ENCODE measurements around the gene LMF1.

The LMF1 gene

GRCh38 chr16:929227-930073 lies 41.3 kb downstream of the LMF1 start:
- no peak for DNase-seq (ENCODE audit: low read depth in 3 of 3)

GRCh38 chr16:928526-928925 lies 42.3 kb downstream of the LMF1 start:
- DNase-seq (ENCODE audit: low read depth in 3 of 3) = no peak

- no peak for DNase-seq (ENCODE audit: low read depth in 3 of 3)
Observed at GRCh38 chr16:927931-928330, 42.9 kb downstream of the LMF1 start.

- DNase-seq (ENCODE audit: low read depth in 3 of 3) = no peak
Observed at GRCh38 chr16:927406-927805, 43.4 kb downstream of the LMF1 start.

- DNase-seq (ENCODE audit: low read depth in 3 of 3) = no peak
Observed at GRCh38 chr16:926715-927114, 44.1 kb downstream of the LMF1 start.

GRCh38 chr16:924806-925205 lies 46.0 kb downstream of the LMF1 start:
- no peak for DNase-seq (ENCODE audit: low read depth in 3 of 3)

GRCh38 chr16:924063-924462 lies 46.7 kb downstream of the LMF1 start:
- no peak for DNase-seq (ENCODE audit: low read depth in 3 of 3)

GRCh38 chr16:923184-923583 lies 47.6 kb downstream of the LMF1 start:
- DNase-seq (ENCODE audit: low read depth in 3 of 3) = no peak

GRCh38 chr16:922051-922450 lies 48.7 kb downstream of the LMF1 start:
- DNase-seq (ENCODE audit: low read depth in 3 of 3) = no peak

GRCh38 chr16:921321-921905 lies 49.4 kb downstream of the LMF1 start:
- no peak for DNase-seq (ENCODE audit: low read depth in 3 of 3)

GRCh38 chr16:920717-921116 lies 50.1 kb downstream of the LMF1 start:
- DNase-seq (ENCODE audit: low read depth in 3 of 3) = no peak

GRCh38 chr16:920051-920681 lies 50.6 kb downstream of the LMF1 start:
- no peak for DNase-seq (ENCODE audit: low read depth in 3 of 3)

- DNase-seq (ENCODE audit: low read depth in 3 of 3) = no peak
Observed at GRCh38 chr16:919658-920050, 51.1 kb downstream of the LMF1 start.

- no peak for DNase-seq (ENCODE audit: low read depth in 3 of 3)
Observed at GRCh38 chr16:918741-919657, 51.8 kb downstream of the LMF1 start.

- no peak for DNase-seq (ENCODE audit: low read depth in 3 of 3)
Observed at GRCh38 chr16:918068-918467, 52.7 kb downstream of the LMF1 start.

GRCh38 chr16:917591-918061 lies 53.2 kb downstream of the LMF1 start:
- DNase-seq (ENCODE audit: low read depth in 3 of 3) = no peak

- no peak for DNase-seq (ENCODE audit: low read depth in 3 of 3)
Observed at GRCh38 chr16:916035-916799, 54.6 kb downstream of the LMF1 start.

GRCh38 chr16:915546-915945 lies 55.2 kb downstream of the LMF1 start:
- no peak for DNase-seq (ENCODE audit: low read depth in 3 of 3)

- DNase-seq (ENCODE audit: low read depth in 3 of 3) = no peak
Observed at GRCh38 chr16:914440-914839, 56.3 kb downstream of the LMF1 start.

GRCh38 chr16:913817-914439 lies 56.9 kb downstream of the LMF1 start:
- no peak for DNase-seq (ENCODE audit: low read depth in 3 of 3)
